Measurements from ENCODE around the gene MIGA2.
"Not testable (repeated sequence)": the region's sequence is repeated elsewhere in the genome, so short reads cannot be mapped to it uniquely, and the experiment has no call there.

The MIGA2 gene

DNA sequence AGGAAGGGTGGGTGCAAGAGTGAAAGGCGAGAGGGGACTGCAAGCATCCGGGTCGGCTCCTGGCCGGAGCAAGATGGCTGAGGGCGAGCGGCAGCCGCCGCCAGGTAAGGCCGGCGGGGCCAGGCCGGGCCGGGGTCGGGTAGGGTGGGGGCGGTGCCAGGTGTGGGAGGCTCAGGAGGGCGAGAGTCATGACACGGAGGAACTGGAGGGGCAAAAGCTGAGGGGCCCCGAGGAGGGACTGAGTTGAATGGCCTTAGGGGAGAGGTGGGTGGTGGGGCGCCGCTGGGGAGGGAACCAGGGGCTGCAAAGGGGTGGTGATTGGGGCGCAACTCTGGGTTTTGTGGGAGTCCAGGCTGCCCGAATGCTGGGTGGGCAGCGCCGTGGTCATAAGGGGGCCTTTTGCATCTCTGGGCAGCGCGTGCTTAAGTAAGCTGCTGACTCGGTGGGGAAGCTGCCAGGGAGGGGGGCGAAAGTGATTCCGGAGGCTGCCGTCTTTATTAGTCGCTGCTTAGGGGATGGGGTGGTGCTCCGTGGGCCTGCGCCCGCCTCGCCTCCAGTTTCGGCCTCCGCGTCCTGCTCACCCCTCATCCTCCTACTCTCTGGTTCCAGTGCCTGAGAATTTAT lies 75.2 kb downstream of the MIGA2 start:
- H3K27me3 ChIP-seq (ENCODE audit: insufficient read depth, low read depth): no peaks in the 10 kb centered on the region; the same call in 1 of the 2 replicates
- H3K79me2 ChIP-seq (ENCODE audit: insufficient read depth, low read depth): peaks cover 30% of the 10 kb centered on the region; the same call in 1 of the 2 replicates
- H3K36me3 ChIP-seq (ENCODE audit: insufficient read depth): no peaks in the 10 kb centered on the region
- no peaks in the 10 kb centered on the region for H4K20me1 ChIP-seq (ENCODE audit: insufficient read depth)
- peaks cover 6% of the 10 kb centered on the region for H3K4me1 ChIP-seq (ENCODE audit: low read depth, poor library complexity, severe bottlenecking)
- peak overlapping the region; percentile 86 for H3K27ac ChIP-seq
- peak overlapping the region; percentile 52 for H3K4me3 ChIP-seq (IDR thresholded peaks at IDR 0.05; ENCODE audit: insufficient read depth, low read depth, low read length)
- H2AFZ ChIP-seq (ENCODE audit: low read depth): peak overlapping the region; percentile 87
- H3K9ac ChIP-seq: peak overlapping the region; percentile 94
- TF ChIP-seq, protein P1, sequence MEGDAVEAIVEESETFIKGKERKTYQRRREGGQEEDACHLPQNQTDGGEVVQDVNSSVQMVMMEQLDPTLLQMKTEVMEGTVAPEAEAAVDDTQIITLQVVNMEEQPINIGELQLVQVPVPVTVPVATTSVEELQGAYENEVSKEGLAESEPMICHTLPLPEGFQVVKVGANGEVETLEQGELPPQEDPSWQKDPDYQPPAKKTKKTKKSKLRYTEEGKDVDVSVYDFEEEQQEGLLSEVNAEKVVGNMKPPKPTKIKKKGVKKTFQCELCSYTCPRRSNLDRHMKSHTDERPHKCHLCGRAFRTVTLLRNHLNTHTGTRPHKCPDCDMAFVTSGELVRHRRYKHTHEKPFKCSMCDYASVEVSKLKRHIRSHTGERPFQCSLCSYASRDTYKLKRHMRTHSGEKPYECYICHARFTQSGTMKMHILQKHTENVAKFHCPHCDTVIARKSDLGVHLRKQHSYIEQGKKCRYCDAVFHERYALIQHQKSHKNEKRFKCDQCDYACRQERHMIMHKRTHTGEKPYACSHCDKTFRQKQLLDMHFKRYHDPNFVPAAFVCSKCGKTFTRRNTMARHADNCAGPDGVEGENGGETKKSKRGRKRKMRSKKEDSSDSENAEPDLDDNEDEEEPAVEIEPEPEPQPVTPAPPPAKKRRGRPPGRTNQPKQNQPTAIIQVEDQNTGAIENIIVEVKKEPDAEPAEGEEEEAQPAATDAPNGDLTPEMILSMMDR (conservative IDR thresholded peaks at IDR 0.05; ENCODE audit: low read depth, low read length): no peak
- H3K4me2 ChIP-seq: peak overlapping the region; percentile 95

DNA sequence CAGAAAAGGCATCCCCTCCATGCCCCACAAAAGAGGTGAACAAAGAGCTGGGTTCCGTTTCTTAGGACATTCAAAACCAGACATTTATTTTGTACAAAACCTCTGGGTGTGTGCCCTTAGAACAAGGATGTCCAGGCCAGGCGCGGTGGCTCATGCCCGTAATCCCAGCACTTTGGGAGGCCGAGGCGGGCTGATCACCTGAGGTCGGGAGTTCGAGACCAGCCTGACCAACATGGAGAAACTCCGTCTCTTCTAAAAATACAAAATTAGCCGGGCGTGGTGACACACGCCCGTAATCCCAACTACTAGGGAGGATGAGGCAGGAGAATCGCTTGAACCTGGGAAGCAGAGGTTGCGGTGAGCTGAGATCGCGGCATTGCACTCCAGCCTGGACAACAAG lies 76.1 kb downstream of the MIGA2 start:
- H3K36me3 ChIP-seq (ENCODE audit: insufficient read depth); H4K20me1 ChIP-seq (ENCODE audit: insufficient read depth); H3K27ac ChIP-seq; H3K4me1 ChIP-seq (ENCODE audit: low read depth, poor library complexity, severe bottlenecking); H3K27me3 ChIP-seq (ENCODE audit: insufficient read depth, low read depth); H3K9ac ChIP-seq; H2AFZ ChIP-seq (ENCODE audit: low read depth): not testable (repeated sequence)
- Histone ChIP-seq H3K79me2 (ENCODE audit: insufficient read depth, low read depth) (peaks cover 35% of the 10 kb centered on the region; the same call in 1 of the 2 replicates), H3K4me3 (IDR thresholded peaks at IDR 0.05; ENCODE audit: insufficient read depth, low read depth, low read length) (peak overlapping the region; percentile 26), H3K4me2 (peak overlapping the region; percentile 95)

DNA sequence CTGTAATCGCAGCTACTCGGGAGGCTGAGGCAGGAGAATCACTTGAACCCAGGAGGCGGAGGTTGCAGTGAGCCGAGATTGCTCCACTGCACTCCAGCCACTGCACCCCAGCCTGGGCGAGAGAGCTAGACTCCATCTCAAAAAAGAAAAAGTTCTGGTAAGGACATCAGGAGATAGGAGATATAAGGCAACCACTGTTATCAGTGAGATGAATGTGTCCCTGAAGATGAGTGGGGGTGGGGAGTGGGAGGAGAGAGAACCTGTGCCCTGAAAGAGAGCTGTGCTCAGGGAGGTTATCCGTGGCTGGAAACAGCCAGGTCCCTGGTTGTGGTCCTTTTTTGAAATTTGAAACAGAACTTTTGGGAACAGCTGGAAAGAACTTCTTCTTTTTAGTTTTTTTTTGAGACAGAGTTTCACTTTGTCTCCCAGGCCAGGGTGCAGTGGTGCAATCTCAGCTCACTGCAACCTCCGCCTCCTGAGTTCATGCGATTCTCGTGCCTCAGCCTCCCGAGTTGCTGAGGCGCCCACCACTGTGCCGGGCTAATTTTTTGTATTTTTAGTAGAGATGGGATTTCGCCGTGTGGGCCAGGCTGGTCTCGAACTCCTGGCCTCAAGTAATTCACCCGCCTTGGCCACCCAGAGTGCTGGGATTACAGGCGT lies 77.3 kb downstream of the MIGA2 start:
- peaks cover 41% of the 10 kb centered on the region; the same call in 1 of the 2 replicates for H3K79me2 ChIP-seq (ENCODE audit: insufficient read depth, low read depth)
- no peak overlapping the region for H3K4me3 ChIP-seq (IDR thresholded peaks at IDR 0.05; ENCODE audit: insufficient read depth, low read depth, low read length)
- no peak overlapping the region for H3K9ac ChIP-seq
- peaks cover 6% of the 10 kb centered on the region for H3K4me1 ChIP-seq (ENCODE audit: low read depth, poor library complexity, severe bottlenecking)
- TF ChIP-seq, protein P1 (conservative IDR thresholded peaks at IDR 0.05; ENCODE audit: low read depth, low read length): no peak
- no peaks in the 10 kb centered on the region for H4K20me1 ChIP-seq (ENCODE audit: insufficient read depth)
- no peak overlapping the region for H3K27ac ChIP-seq
- H2AFZ ChIP-seq (ENCODE audit: low read depth): no peak overlapping the region
- no peaks in the 10 kb centered on the region for H3K27me3 ChIP-seq (ENCODE audit: insufficient read depth, low read depth)
- no peak overlapping the region for H3K4me2 ChIP-seq
- no peaks in the 10 kb centered on the region for H3K36me3 ChIP-seq (ENCODE audit: insufficient read depth)

DNA sequence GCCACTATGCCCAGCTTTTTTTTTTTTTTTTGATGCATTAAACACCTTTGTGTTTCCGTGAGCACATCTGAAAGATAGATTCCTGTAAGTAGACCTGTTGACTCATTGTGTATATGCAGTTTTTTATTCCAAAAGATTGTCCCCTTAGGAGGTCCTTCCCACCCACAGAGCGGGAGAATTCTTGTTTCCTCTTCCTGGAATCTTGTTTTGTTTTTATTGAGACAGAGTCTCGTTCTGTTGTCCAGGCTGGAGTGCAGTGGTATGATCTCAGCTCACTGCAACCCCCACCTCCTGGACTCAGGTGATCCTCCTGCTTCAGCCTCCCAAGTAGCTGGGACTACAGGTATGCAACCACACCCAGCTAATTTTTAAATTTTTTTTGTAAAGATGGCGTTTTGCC lies 82.4 kb downstream of the MIGA2 start:
- Histone ChIP-seq H2AFZ (ENCODE audit: low read depth) (no peak overlapping the region), H3K79me2 (ENCODE audit: insufficient read depth, low read depth) (peaks cover 24% of the 10 kb centered on the region; the same call in 1 of the 2 replicates), H3K36me3 (ENCODE audit: insufficient read depth) (no peaks in the 10 kb centered on the region; the same call in 1 of the 2 replicates), H3K4me1 (ENCODE audit: low read depth, poor library complexity, severe bottlenecking) (no peaks in the 10 kb centered on the region), H3K4me2 (no peak overlapping the region), H3K27ac (no peak overlapping the region), H3K27me3 (ENCODE audit: insufficient read depth, low read depth) (no peaks in the 10 kb centered on the region), H4K20me1 (ENCODE audit: insufficient read depth) (no peaks in the 10 kb centered on the region), H3K9ac (no peak overlapping the region), H3K4me3 (IDR thresholded peaks at IDR 0.05; ENCODE audit: insufficient read depth, low read depth, low read length) (no peak overlapping the region)
- TF ChIP-seq, protein P1 (conservative IDR thresholded peaks at IDR 0.05; ENCODE audit: low read depth, low read length): no peak

DNA sequence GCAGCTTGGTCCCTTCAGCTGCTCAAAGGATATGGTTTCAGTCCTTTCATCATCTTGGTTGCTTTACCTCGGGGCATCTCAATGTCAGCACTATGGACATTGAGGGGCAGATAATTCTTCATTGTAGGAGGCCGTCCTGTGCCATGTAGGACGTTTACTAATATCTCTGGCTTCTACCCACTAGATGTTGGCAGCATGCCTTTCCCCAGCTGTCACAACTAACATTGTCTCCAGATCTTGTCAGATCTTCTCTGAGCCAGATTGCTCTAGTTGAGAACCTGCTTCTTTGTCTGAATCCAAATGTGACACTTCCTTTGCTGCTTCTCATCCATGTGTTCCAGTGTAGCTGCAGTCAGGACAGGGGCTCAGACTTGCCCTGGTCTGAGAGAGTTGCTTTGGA lies 85.1 kb downstream of the MIGA2 start:
- no peak overlapping the region for H3K9ac ChIP-seq

More for the DNA sequence above, 85.1 kb downstream of the MIGA2 start:
- Histone ChIP-seq H3K27ac (no peak overlapping the region), H3K4me3 (IDR thresholded peaks at IDR 0.05; ENCODE audit: insufficient read depth, low read depth, low read length) (no peak overlapping the region), H4K20me1 (ENCODE audit: insufficient read depth) (no peaks in the 10 kb centered on the region), H3K79me2 (ENCODE audit: insufficient read depth, low read depth) (peaks cover 12% of the 10 kb centered on the region; the same call in 1 of the 2 replicates), H3K36me3 (ENCODE audit: insufficient read depth) (no peaks in the 10 kb centered on the region; the same call in 1 of the 2 replicates), H3K4me2 (no peak overlapping the region), H3K27me3 (ENCODE audit: insufficient read depth, low read depth) (no peaks in the 10 kb centered on the region), H3K4me1 (ENCODE audit: low read depth, poor library complexity, severe bottlenecking) (peaks cover 7% of the 10 kb centered on the region), H2AFZ (ENCODE audit: low read depth) (no peak overlapping the region)
- TF ChIP-seq, protein P1 (conservative IDR thresholded peaks at IDR 0.05; ENCODE audit: low read depth, low read length): no peak

Measured in KMS-11 (cell line).